ENCODE measurements around the gene PTBP3. TPM values are rescaled to one million over a fixed set of nuclear protein-coding genes. Genes with fewer than 3 reads are reported as not detected.
"Not testable (repeated sequence)": the region's sequence is repeated elsewhere in the genome, so short reads cannot be mapped to it uniquely, and the experiment has no call there.

The PTBP3 gene
- total RNA-seq, 1 experiment from 2014 or later: 172 TPM

DNA sequence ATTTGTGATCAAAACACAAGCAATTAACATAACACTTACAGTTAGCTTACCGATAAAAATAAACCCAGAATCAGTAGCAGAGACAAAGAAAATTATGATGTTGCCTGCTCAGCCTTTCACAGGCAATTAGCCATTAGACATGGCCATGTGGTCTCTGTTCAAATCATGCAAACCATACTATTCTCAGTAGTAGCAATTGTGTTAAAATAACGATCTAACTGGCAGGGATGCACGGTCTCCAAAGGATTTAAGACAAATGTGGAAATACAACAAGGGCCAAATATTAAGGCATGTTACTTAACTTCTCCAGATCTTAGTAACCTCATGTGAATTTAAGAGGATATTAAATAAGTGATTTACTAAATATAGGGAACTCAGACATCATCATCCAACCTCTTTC is 59.5 kb downstream of the PTBP3 start:
- no TSS peak for BruUV-seq (replicated peaks)
- Histone ChIP-seq H3K9me3 (no peaks in the 10 kb centered on the region), H3K27me3 (replicated peaks; ENCODE audit: control insufficient read depth, insufficient read depth, low read length) (no peaks in the 10 kb centered on the region), H3K4me1 (peaks cover 18% of the 10 kb centered on the region), H3K36me3 (ENCODE audit: control insufficient read depth, insufficient read depth, low read length) (no peaks in the 10 kb centered on the region; the same call in 1 of the 2 replicates), H3K4me3 (ENCODE audit: low read depth, low read length) (no peak overlapping the region)
- DNase-seq: no peak
- Mint-ChIP-seq H3K36me3 (ENCODE audit: insufficient read depth, unreplicated experiment) (peaks cover 28% of the 10 kb centered on the region), H3K4me3 (ENCODE audit: unreplicated experiment) (no peak overlapping the region), H3K9me3 (ENCODE audit: unreplicated experiment) (no peaks in the 10 kb centered on the region), H3K27me3 (ENCODE audit: insufficient read depth, unreplicated experiment) (no peaks in the 10 kb centered on the region), H3K4me1 (ENCODE audit: low read depth, unreplicated experiment) (peaks cover 20% of the 10 kb centered on the region), H3K27ac (ENCODE audit: unreplicated experiment) (no peak overlapping the region)
- ChIA-PET CTCF (no interaction called here), POLR2A (no interaction called here)
- intact Hi-C loops (cut with micrococcal nuclease; ENCODE audit: unreplicated experiment): no loop called here
- TF ChIP-seq, protein P1, sequence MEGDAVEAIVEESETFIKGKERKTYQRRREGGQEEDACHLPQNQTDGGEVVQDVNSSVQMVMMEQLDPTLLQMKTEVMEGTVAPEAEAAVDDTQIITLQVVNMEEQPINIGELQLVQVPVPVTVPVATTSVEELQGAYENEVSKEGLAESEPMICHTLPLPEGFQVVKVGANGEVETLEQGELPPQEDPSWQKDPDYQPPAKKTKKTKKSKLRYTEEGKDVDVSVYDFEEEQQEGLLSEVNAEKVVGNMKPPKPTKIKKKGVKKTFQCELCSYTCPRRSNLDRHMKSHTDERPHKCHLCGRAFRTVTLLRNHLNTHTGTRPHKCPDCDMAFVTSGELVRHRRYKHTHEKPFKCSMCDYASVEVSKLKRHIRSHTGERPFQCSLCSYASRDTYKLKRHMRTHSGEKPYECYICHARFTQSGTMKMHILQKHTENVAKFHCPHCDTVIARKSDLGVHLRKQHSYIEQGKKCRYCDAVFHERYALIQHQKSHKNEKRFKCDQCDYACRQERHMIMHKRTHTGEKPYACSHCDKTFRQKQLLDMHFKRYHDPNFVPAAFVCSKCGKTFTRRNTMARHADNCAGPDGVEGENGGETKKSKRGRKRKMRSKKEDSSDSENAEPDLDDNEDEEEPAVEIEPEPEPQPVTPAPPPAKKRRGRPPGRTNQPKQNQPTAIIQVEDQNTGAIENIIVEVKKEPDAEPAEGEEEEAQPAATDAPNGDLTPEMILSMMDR (IDR thresholded peaks at IDR 0.05; ENCODE audit: insufficient read depth in 1 of 2, low read depth in 1 of 2, low read length in 1 of 2, severe bottlenecking in 1 of 2, unreplicated experiment in 1 of 2): no peak

DNA sequence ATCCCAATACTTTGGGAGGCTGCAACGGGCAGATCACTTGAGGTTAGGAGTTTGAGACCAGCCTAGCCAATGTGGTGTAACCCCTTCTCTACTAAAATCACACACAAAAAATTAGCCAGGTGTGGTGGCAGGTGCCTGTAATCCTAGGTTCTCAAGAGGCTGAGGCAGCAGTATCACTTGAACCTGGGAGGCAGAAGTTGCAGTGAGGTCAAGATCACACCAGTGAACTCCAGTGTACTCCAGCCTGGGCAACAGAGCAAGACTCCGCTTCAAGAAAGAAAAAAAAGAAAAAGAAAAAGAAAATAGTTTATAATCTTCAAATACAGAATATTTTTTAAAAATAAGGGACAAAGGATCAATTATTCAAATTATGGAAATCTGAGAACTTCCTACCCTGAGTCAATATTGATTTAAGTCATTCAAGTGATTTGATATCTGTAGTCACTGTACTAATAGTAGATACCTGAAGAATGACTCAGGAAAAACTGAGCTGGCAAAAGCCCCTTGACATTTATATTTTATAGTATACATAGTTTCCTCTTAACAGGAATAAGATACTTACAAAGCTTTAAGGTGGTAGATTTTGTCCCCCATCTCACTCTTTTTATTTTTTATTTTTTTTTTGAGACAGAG is 61.8 kb downstream of the PTBP3 start:
- Histone ChIP-seq H3K27me3 (replicated peaks; ENCODE audit: control insufficient read depth, insufficient read depth, low read length) (no peaks in the 10 kb centered on the region), H3K4me3 (ENCODE audit: low read depth, low read length) (no peak overlapping the region), H3K4me1 (0 out of 2 replicates have a peak, but pooled peaks cover 8% of the 10 kb centered on the region), H3K36me3 (ENCODE audit: control insufficient read depth, insufficient read depth, low read length) (no peaks in the 10 kb centered on the region; the same call in 1 of the 2 replicates), H3K9me3 (no peaks in the 10 kb centered on the region)
- DNase-seq: no peak
- TF ChIP-seq, protein P1 (IDR thresholded peaks at IDR 0.05; ENCODE audit: insufficient read depth in 1 of 2, low read depth in 1 of 2, low read length in 1 of 2, severe bottlenecking in 1 of 2, unreplicated experiment in 1 of 2): no peak
- no TSS peak for BruUV-seq (replicated peaks)
- ChIA-PET POLR2A (no interaction called here), CTCF (no interaction called here)
- peaks cover 34% of the 10 kb centered on the region for H3K36me3 Mint-ChIP-seq (ENCODE audit: insufficient read depth, unreplicated experiment)
- H3K4me1 Mint-ChIP-seq (ENCODE audit: low read depth, unreplicated experiment): peaks cover 5% of the 10 kb centered on the region
- H3K4me3 Mint-ChIP-seq (ENCODE audit: unreplicated experiment): no peak overlapping the region
- no peaks in the 10 kb centered on the region for H3K27me3 Mint-ChIP-seq (ENCODE audit: insufficient read depth, unreplicated experiment)
- intact Hi-C loops (cut with micrococcal nuclease; ENCODE audit: unreplicated experiment): no loop called here
- no peak overlapping the region for H3K27ac Mint-ChIP-seq (ENCODE audit: unreplicated experiment)
- no peaks in the 10 kb centered on the region for H3K9me3 Mint-ChIP-seq (ENCODE audit: unreplicated experiment)

DNA sequence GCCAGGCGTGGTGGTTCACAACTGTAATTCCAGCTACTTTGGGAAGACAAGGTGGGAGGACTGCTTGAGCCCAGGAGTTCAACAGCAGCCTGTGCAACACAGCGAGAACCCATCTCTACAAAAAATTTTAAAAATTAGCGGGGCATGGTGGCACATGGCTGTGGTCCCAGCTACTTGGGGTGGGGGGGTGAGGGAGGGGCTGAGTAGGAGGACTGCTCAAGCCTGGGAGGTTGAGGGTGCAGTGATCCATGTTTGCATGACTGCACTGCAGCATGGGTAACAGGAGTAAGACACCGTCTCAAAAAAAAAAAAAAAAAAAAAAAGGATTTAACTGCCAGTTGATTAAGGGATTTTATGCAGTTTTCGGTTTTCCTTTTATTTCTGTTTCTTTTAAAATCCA is 65.0 kb downstream of the PTBP3 start:
- Histone ChIP-seq H3K4me3 (ENCODE audit: low read depth, low read length) (no peak overlapping the region), H3K36me3 (ENCODE audit: control insufficient read depth, insufficient read depth, low read length) (no peaks in the 10 kb centered on the region; the same call in 1 of the 2 replicates), H3K27me3 (replicated peaks; ENCODE audit: control insufficient read depth, insufficient read depth, low read length) (no peaks in the 10 kb centered on the region), H3K4me1 (peaks cover 14% of the 10 kb centered on the region; the same call in 1 of the 2 replicates), H3K9me3 (no peaks in the 10 kb centered on the region)
- H3K36me3 Mint-ChIP-seq (ENCODE audit: insufficient read depth, unreplicated experiment): peaks cover 47% of the 10 kb centered on the region
- BruUV-seq (replicated peaks): no TSS peak
- peaks cover 16% of the 10 kb centered on the region for H3K4me1 Mint-ChIP-seq (ENCODE audit: low read depth, unreplicated experiment)
- TF ChIP-seq, protein P1 (IDR thresholded peaks at IDR 0.05; ENCODE audit: insufficient read depth in 1 of 2, low read depth in 1 of 2, low read length in 1 of 2, severe bottlenecking in 1 of 2, unreplicated experiment in 1 of 2): no peak
- H3K4me3 Mint-ChIP-seq (ENCODE audit: unreplicated experiment): no peak overlapping the region
- no peaks in the 10 kb centered on the region for H3K27me3 Mint-ChIP-seq (ENCODE audit: insufficient read depth, unreplicated experiment)
- no peak for DNase-seq
- H3K9me3 Mint-ChIP-seq (ENCODE audit: unreplicated experiment): no peaks in the 10 kb centered on the region
- ChIA-PET CTCF (interaction anchor here (0.7 kb wide), 1 partner anchor 8 kb away, joined by 4 read pairs; no protein-coding TSS in a partner anchor), POLR2A (no interaction called here)
- intact Hi-C loops (cut with micrococcal nuclease; ENCODE audit: unreplicated experiment): no loop called here
- H3K27ac Mint-ChIP-seq (ENCODE audit: unreplicated experiment): no peak overlapping the region

GRCh38 chr9:112267086-112267485 is 66.3 kb downstream of the PTBP3 start:
- H3K9me3 Mint-ChIP-seq (ENCODE audit: unreplicated experiment); intact Hi-C loops (cut with micrococcal nuclease; ENCODE audit: unreplicated experiment); H3K36me3 ChIP-seq (ENCODE audit: control insufficient read depth, insufficient read depth, low read length); H3K27me3 Mint-ChIP-seq (ENCODE audit: insufficient read depth, unreplicated experiment); CTCF ChIA-PET; H3K4me3 Mint-ChIP-seq (ENCODE audit: unreplicated experiment); BruUV-seq (replicated peaks); H3K27ac Mint-ChIP-seq (ENCODE audit: unreplicated experiment); DNase-seq; H3K9me3 ChIP-seq; H3K4me1 ChIP-seq; H3K4me3 ChIP-seq (ENCODE audit: low read depth, low read length); POLR2A ChIA-PET; H3K27me3 ChIP-seq (replicated peaks; ENCODE audit: control insufficient read depth, insufficient read depth, low read length): not testable (repeated sequence)
- H3K36me3 Mint-ChIP-seq (ENCODE audit: insufficient read depth, unreplicated experiment): peaks cover 52% of the 10 kb centered on the region
- peaks cover 25% of the 10 kb centered on the region for H3K4me1 Mint-ChIP-seq (ENCODE audit: low read depth, unreplicated experiment)
